Fibroblast of lung (primary cell): ENCODE measurements around the gene TMA7B.

ENCODE experiments used
- CTCF ChIP-seq, 2 donors: IDR thresholded peaks in 1 of 2; conservative IDR thresholded peaks in 1 of 2; 1 replicate in 1 of 2; 2 replicates in 1 of 2; pipeline ENCODE4 v1.5.1; 2011 to 2012; ENCODE audit warnings: low read length in 2 of 2, control low read depth in 1 of 2, inconsistent platforms in 1 of 2, low read depth in 1 of 2, mild to moderate bottlenecking in 1 of 2
- EZH2 ChIP-seq: IDR thresholded peaks from 2 replicates; pipeline ENCODE4 v1.5.1; 2012; ENCODE audit warnings: low read length, control low read depth, mild to moderate bottlenecking; ENCODE audit errors: missing control alignments

DNA sequence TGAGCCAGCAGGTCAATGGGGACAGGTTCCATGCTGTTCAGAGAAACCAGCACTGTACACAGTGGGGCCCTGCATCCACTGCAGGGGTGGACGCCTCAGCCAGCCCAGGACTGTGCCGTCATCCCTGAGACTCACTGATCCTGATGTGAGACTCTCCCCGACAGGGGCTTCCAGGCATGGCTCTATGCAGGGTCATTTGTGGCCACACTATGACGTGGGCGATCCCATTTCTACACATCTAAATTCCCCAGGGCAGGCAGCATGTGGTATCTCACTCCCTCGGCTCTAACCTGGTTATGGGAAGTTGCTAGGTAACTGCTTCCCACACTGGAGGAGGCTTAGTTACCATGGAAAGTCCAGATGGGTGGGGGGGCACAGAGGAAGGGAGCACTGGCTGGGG is 20.4 kb downstream of the TMA7B start:
- TF ChIP-seq CTCF (conservative IDR thresholded peaks at IDR 0.05 in 1 of 2, IDR thresholded peaks at IDR 0.05 in 1 of 2; ENCODE audit: low read depth in 1 of 2, low read length in 2 of 2) (no peak), EZH2 (no peak)
